Measurements from ENCODE around the gene MBD3L2B. TPM values are rescaled to one million over a fixed set of nuclear protein-coding genes. Genes with fewer than 3 reads are reported as not detected.
A peak's percentile ranks its signal among the peaks of the same experiment; 100 is the strongest.
"Not testable (repeated sequence)": the region's sequence is repeated elsewhere in the genome, so short reads cannot be mapped to it uniquely, and the experiment has no call there.

MBD3L2B gene
- total RNA-seq, 1 experiment from 2014 or later: not detected

GRCh38 chr19:7030278-7030677, 9.0 kb upstream of the MBD3L2B start, which contains the start of gene MBD3L5:
Gene MBD3L5 (plus strand): TSS chr19:7030578. CDS start chr19:7030612, 34 bp downstream.
- in situ Hi-C loops (cut with HindIII; ENCODE audit: low pct_unique_long_range_greater_than_20kb, low sequenced_read_pairs); DNase-seq (ENCODE audit: low read depth): not testable (repeated sequence)

- in situ Hi-C loops (cut with HindIII; ENCODE audit: low pct_unique_long_range_greater_than_20kb, low sequenced_read_pairs); DNase-seq (ENCODE audit: low read depth): not testable (repeated sequence)
Measured at GRCh38 chr19:7028790-7029189, 7.6 kb upstream of the MBD3L2B start.

GRCh38 chr19:7018828-7019227, 2.4 kb downstream of the MBD3L2B start:
- DNase-seq (ENCODE audit: low read depth): no peak
- in situ Hi-C loops (cut with HindIII; ENCODE audit: low pct_unique_long_range_greater_than_20kb, low sequenced_read_pairs): no loop called here

- peak; percentile 43 for DNase-seq (ENCODE audit: low read depth)
Measured at GRCh38 chr19:7013678-7014077, 7.6 kb downstream of the MBD3L2B start.

GRCh38 chr19:7010722-7011593, 10.3 kb downstream of the MBD3L2B start:
- in situ Hi-C loops (cut with HindIII; ENCODE audit: low pct_unique_long_range_greater_than_20kb, low sequenced_read_pairs): no loop called here
- no peak for DNase-seq (ENCODE audit: low read depth)

More at GRCh38 chr19:7013678-7014077, 7.6 kb downstream of the MBD3L2B start:
- in situ Hi-C loops (cut with HindIII; ENCODE audit: low pct_unique_long_range_greater_than_20kb, low sequenced_read_pairs): no loop called here

GRCh38 chr19:7007859-7008258, 13.4 kb downstream of the MBD3L2B start:
- in situ Hi-C loops (cut with HindIII; ENCODE audit: low pct_unique_long_range_greater_than_20kb, low sequenced_read_pairs): no loop called here
- DNase-seq (ENCODE audit: low read depth): no peak

- in situ Hi-C loops (cut with HindIII; ENCODE audit: low pct_unique_long_range_greater_than_20kb, low sequenced_read_pairs): no loop called here
- no peak for DNase-seq (ENCODE audit: low read depth)
Measured at GRCh38 chr19:7006135-7006704, 15.0 kb downstream of the MBD3L2B start.

GRCh38 chr19:7004313-7004931, 16.8 kb downstream of the MBD3L2B start:
- in situ Hi-C loops (cut with HindIII; ENCODE audit: low pct_unique_long_range_greater_than_20kb, low sequenced_read_pairs): no loop called here
- DNase-seq (ENCODE audit: low read depth): peak; percentile 24

- in situ Hi-C loops (cut with HindIII; ENCODE audit: low pct_unique_long_range_greater_than_20kb, low sequenced_read_pairs): no loop called here
- no peak for DNase-seq (ENCODE audit: low read depth)
Measured at GRCh38 chr19:7000816-7001215, 20.4 kb downstream of the MBD3L2B start.

- in situ Hi-C loops (cut with HindIII; ENCODE audit: low pct_unique_long_range_greater_than_20kb, low sequenced_read_pairs): no loop called here
- no peak for DNase-seq (ENCODE audit: low read depth)
Measured at GRCh38 chr19:7000333-7000732, 20.9 kb downstream of the MBD3L2B start.

GRCh38 chr19:6999933-7000332, 21.3 kb downstream of the MBD3L2B start:
- in situ Hi-C loops (cut with HindIII; ENCODE audit: low pct_unique_long_range_greater_than_20kb, low sequenced_read_pairs): no loop called here
- no peak for DNase-seq (ENCODE audit: low read depth)

- DNase-seq (ENCODE audit: low read depth): no peak
- in situ Hi-C loops (cut with HindIII; ENCODE audit: low pct_unique_long_range_greater_than_20kb, low sequenced_read_pairs): no loop called here
Measured at GRCh38 chr19:6997679-6998445, 23.4 kb downstream of the MBD3L2B start.

- DNase-seq (ENCODE audit: low read depth): no peak
- in situ Hi-C loops (cut with HindIII; ENCODE audit: low pct_unique_long_range_greater_than_20kb, low sequenced_read_pairs): no loop called here
Measured at GRCh38 chr19:6996810-6997209, 24.4 kb downstream of the MBD3L2B start.

- in situ Hi-C loops (cut with HindIII; ENCODE audit: low pct_unique_long_range_greater_than_20kb, low sequenced_read_pairs): no loop called here
- no peak for DNase-seq (ENCODE audit: low read depth)
Measured at GRCh38 chr19:6995054-6995453, 26.2 kb downstream of the MBD3L2B start.

- in situ Hi-C loops (cut with HindIII; ENCODE audit: low pct_unique_long_range_greater_than_20kb, low sequenced_read_pairs): no loop called here
- DNase-seq (ENCODE audit: low read depth): no peak
Measured at GRCh38 chr19:6988257-6988656, 33.0 kb downstream of the MBD3L2B start.

GRCh38 chr19:6987850-6988249, 33.4 kb downstream of the MBD3L2B start:
- DNase-seq (ENCODE audit: low read depth): no peak
- in situ Hi-C loops (cut with HindIII; ENCODE audit: low pct_unique_long_range_greater_than_20kb, low sequenced_read_pairs): no loop called here

- in situ Hi-C loops (cut with HindIII; ENCODE audit: low pct_unique_long_range_greater_than_20kb, low sequenced_read_pairs): no loop called here
Measured at GRCh38 chr19:6983448-6983847, 37.8 kb downstream of the MBD3L2B start.

GRCh38 chr19:6979399-6979798, 41.8 kb downstream of the MBD3L2B start:
- in situ Hi-C loops (cut with HindIII; ENCODE audit: low pct_unique_long_range_greater_than_20kb, low sequenced_read_pairs): no loop called here

More at GRCh38 chr19:6983448-6983847, 37.8 kb downstream of the MBD3L2B start:
- DNase-seq (ENCODE audit: low read depth): no peak

More at GRCh38 chr19:6979399-6979798, 41.8 kb downstream of the MBD3L2B start:
- no peak for DNase-seq (ENCODE audit: low read depth)

Data from Caki2 (cell line).